ENCODE measurements around the gene PRKAG2. TPM values are rescaled to one million over a fixed set of nuclear protein-coding genes. Genes with fewer than 3 reads are reported as not detected.

PRKAG2 gene
- total RNA-seq: 32.7 and 47.5 TPM in 2 replicates

DNA sequence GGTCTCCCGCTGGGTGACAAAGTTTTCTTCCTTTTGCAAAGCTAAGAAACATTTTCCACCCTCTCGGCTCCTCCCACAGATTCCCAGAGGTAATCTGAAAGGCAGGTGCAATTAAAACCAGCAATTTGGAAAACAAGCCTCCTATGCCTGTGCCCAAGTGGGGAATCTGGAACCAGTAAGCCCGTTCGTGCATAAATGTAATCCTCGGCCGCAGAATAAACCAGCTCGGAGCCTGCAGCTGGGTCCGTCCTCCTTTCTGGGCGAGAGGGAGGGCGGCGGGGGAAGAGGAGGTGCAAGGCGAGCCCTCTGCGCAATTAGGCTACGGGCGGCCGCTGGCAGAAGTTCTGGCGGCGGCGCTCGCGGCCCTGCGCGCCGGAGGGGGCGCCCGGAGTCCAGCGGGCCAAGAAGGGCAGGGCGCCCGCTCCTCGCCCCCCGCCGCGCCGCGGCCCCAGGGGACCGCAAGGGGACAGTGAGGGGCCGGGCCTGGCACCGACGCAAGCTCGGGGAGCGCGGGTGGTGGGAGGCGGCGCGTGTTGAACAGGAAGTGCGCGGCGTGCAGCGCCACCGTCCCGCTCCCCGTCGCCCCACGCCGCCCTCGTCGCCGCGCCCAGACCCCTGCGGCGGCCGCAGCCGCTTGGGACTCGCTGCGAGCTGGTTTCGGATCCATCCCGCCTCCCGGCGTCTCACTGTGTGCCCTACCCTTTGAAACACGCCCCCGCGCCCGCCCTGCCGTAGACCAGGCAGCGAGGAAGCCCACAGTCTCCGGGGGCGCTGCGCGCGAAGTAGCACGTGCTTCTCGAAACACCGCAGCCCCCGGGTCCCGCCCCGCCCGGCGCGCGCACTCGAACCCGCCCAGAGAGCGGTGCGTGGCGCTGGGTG lies at the start of gene PRKAG2:
PRKAG2 (minus strand) TSS at position 217 of the 879 bp plus-strand sequence. CDS start 495 bp downstream, outside the sequence.

DNA sequence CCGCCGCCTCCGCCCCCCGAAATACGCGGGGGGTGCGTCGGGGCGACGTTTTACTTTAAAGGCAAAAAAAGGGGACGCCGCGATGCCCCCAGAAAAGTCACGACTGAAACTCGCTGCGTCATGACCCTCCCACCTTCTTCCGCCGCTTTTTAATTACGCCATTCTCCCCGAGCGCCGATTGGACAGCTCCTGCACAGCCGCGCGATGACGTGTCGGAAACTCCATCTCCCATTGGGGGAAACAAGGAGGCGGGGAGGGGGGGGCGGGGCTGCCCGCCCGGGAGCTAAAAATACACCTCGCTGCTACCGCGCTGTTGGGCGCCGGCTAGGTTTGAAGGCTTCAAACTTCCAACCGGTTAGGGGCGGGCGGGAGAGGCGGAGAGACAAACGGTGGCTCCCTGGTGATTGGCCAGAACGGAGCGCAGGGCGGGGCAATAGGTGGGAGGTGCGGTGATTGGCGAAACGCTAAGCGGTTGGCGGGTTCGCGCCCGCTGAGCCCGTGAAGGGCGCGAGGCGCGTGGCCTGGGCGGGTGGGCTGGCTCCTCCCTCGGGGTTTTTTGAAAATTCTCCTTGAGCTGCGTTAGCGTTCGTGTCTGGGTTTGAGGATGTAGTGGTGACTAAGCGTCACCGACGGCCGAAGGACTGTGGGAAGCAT lies 357.0 kb downstream of the PRKAG2 start, which contains the start of gene RHEB:
RHEB (minus strand) TSS at position 131 of the 654 bp plus-strand sequence. CDS start 384 bp downstream, outside the sequence.

Small RNAs within 50 kb of the gene (small RNA-seq; reads per million reads assigned to genes)
- gene RF00019: not detected
- not detected for gene RNU6-604P

Other genes starting within 250 kb of the PRKAG2 start
- gene GALNTL5, start 79.3 kb upstream of the PRKAG2 start, total RNA-seq: not detected in 2 replicates
- gene GALNT11, start 148.6 kb upstream of the PRKAG2 start, total RNA-seq: 28.4 and 31.7 TPM in 2 replicates